Heart left ventricle (tissue), 16 donors: ENCODE measurements around the gene MAML1. TPM values are rescaled to one million over a fixed set of nuclear protein-coding genes. Genes with fewer than 3 reads are reported as not detected.

Source experiments
- ATAC-seq, 4 donors: fragments of 200-7000 bp; cut with Tn5 transposase; one replicate each; pipeline ENCODE4 v1.9.1; 2020 to 2022; ENCODE audit warnings: moderate library complexity in 4 of 4, mild to moderate bottlenecking in 3 of 4, moderate number of reproducible peaks in 1 of 4
- DNase-seq, 5 donors: peaks; one replicate each; pipeline ENCODE4 v3.0.0-alpha.2; 2020
- H3K27ac ChIP-seq, 12 donors: fragments of 200-600 bp; sonication (generic) in 4 of 12; one replicate each; pipeline versions ENCODE4 v1.5.0 to v1.8.0; 2016 to 2022; ENCODE audit warnings: mild to moderate bottlenecking in 2 of 12
- H3K27me3 ChIP-seq, 9 donors: fragments of 200-600 bp; sonication (generic) in 2 of 9; one replicate each; pipeline versions ENCODE4 v1.5.1 to v1.8.0; 2016 to 2022; ENCODE audit warnings: mild to moderate bottlenecking in 3 of 9
- H3K36me3 ChIP-seq, 9 donors: fragments of 200-600 bp; sonication (generic) in 2 of 9; one replicate each; pipeline versions ENCODE4 v1.5.0 to v1.8.0; 2018 to 2022; ENCODE audit warnings: mild to moderate bottlenecking in 2 of 9
- H3K4me1 ChIP-seq, 12 donors: fragments of 200-600 bp; sonication (generic) in 4 of 12; one replicate each; pipeline versions ENCODE4 v1.5.0 to v1.8.0; 2016 to 2022; ENCODE audit warnings: mild to moderate bottlenecking in 3 of 12
- H3K4me3 ChIP-seq, 12 donors: fragments of 200-600 bp; sonication (generic) in 4 of 12; one replicate each; pipeline versions ENCODE4 v1.5.0 to v1.8.0; 2017 to 2022; ENCODE audit warnings: mild to moderate bottlenecking in 9 of 12, moderate library complexity in 4 of 12
- H3K9me3 ChIP-seq, 12 donors: fragments of 200-600 bp; sonication (generic) in 4 of 12; one replicate each; pipeline versions ENCODE4 v1.5.0 to v1.8.0; 2016 to 2022; ENCODE audit warnings: mild to moderate bottlenecking in 1 of 12
- POLR2A ChIP-seq, 2 donors: fragments of 450-650 bp; IDR thresholded peaks; one replicate each; pipeline ENCODE4 v1.6.1; 2017; ENCODE audit warnings: antibody characterized with exemption in 2 of 2, mild to moderate bottlenecking in 2 of 2, moderate library complexity in 2 of 2
- WGBS, 4 donors: extraction: QIAGEN DNeasy Blood & Tissue Kit in 2 of 4; methylation state at CpG; one replicate each; pipeline versions ENCODE4 v1.1.5 to v1.1.7; 2013 to 2018; 5-methylcytosine and 5-hydroxymethylcytosine counted together
- intact Hi-C, 10 donors: fragments of 100-400 bp; cut with DNase I; formaldehyde crosslinking; loops; one replicate each; pipeline versions ENCODE4 v1.11.1 to v1.14.2; 2022
- polyA plus RNA-seq, 2 donors: library from polyadenylated mRNA; stranded (reverse); fragments of 200-250 nt; gene quantifications; one replicate each; pipeline ENCODE4 v1.2.3, GENCODE V29; 2013
- total RNA-seq, 9 donors: library from RNA; depleted of rRNA in 2 of 9; stranded (reverse); fragments of >200 nt in 2 of 9; fragmentation: NEBNext Ultra II Directional in 3 of 9; extraction: Animal tissue kit (Norgen Biotek cat#: 25700) in 3 of 9; gene quantifications; one replicate each; pipeline versions ENCODE4 v1.1.0 to v1.2.4, GENCODE V29; 2016 to 2023
- TF ChIP-seq, protein P1 (sequence below), 12 donors: fragments of 200-600 bp; sonication (generic) in 4 of 12; IDR thresholded peaks; one replicate each; pipeline versions ENCODE4 v1.5.0 to v1.8.0; 2018 to 2022; ENCODE audit warnings: antibody characterized with exemption in 12 of 12, mild to moderate bottlenecking in 5 of 12
- donor health status: ischemic (EF 13 %, LVEDD 7.1; RV severe dilation, severe dysfunction).
- donor health status: healthy with polysubstance abuse.
- donor health status: DM: no; HTN: yes; CAD: no.
- donor health status: DM: no; HTN: no; CAD: no.
- donor health status: ischemic (EF 25% LVEDD 6.9; RV normal size, moderate dysfunction).
- donor health status: ischemic (EF 25% LVEDD 5.7; RV mildly dilated, moderate dysfunction).
- donor health status: healthy.
- donor health status: DM: yes; HTN: yes; CAD: no.
- donor health status: ischemic (EF 35%, LVEDD 5.7; RV mildly dilated, moderate dysfunction).
- donor health status: nonischemic (EF 11% LVEDD 7.7; RV severe dilation, severe dysfunction).
- donor health status: DM: yes; HTN: yes; CAD: no.
- donor health status: PGD.
- donor health status: ischemic (EF 29% LVEDD 5.4; RV normal size, mild dysfunction).
- donor health status: nonischemic (EF 23%, LVEDD 6.1; RV moderate dilation, normal function).

MAML1 gene
- total and polyA plus RNA-seq, 11 donors: 6.9 to 18.0 (median 11.8) TPM

DNA sequence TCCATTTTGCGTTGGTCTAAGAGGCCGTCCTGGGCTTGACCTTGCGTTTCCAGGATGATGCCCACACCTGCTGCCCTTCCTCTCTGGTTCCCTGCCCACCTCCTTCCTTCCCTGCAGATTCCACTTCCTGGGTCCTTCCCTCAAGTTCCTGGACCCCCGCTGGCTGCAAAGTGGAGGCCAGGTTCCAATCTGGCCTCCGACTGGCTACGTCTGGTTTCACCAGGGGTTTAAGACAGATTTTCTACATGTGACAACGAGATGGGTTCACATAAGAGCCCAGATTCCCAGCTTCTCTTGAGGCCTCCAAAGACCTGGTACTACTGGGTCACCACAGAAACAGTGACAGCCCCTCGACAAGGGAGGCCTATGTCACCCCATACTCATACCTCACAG lies 71.9 kb downstream of the MAML1 start:
- peaks cover 0 to 30% (median 18%) of the 10 kb centered on the region in 9 donors for H3K36me3 ChIP-seq
- peak overlapping the region in 5 of 12 donors; percentile 89 to 98 (median 98) for H3K27ac ChIP-seq
- H3K4me3 ChIP-seq: peak overlapping the region in 5 of 12 donors; percentile 73 to 100 (median 96)
- WGBS, 4 donors: 85 to 91% (median 87%) methylated on average over 8 of the region's 8 CpGs
- ATAC-seq (no peak), DNase-seq (peak in 1 of 5 donors; percentile 50)
- no peaks in the 10 kb centered on the region for H3K27me3 ChIP-seq
- intact Hi-C loops: loop anchor here in 6 of 10 donors (5.0 to 10.0 kb wide), 3 partner anchors 50 to 103 kb away; partner anchors contain the start of genes TBC1D9B (in 6 of the 6) and MRNIP (in 1 of the 6)
- H3K4me1 ChIP-seq: peaks cover 0 to 51% (median 39%) of the 10 kb centered on the region in 12 donors
- H3K9me3 ChIP-seq: no peaks in the 10 kb centered on the region
- TF ChIP-seq, protein P1, sequence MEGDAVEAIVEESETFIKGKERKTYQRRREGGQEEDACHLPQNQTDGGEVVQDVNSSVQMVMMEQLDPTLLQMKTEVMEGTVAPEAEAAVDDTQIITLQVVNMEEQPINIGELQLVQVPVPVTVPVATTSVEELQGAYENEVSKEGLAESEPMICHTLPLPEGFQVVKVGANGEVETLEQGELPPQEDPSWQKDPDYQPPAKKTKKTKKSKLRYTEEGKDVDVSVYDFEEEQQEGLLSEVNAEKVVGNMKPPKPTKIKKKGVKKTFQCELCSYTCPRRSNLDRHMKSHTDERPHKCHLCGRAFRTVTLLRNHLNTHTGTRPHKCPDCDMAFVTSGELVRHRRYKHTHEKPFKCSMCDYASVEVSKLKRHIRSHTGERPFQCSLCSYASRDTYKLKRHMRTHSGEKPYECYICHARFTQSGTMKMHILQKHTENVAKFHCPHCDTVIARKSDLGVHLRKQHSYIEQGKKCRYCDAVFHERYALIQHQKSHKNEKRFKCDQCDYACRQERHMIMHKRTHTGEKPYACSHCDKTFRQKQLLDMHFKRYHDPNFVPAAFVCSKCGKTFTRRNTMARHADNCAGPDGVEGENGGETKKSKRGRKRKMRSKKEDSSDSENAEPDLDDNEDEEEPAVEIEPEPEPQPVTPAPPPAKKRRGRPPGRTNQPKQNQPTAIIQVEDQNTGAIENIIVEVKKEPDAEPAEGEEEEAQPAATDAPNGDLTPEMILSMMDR (IDR thresholded peaks at IDR 0.05): no peak
- no peak for TF ChIP-seq POLR2A (IDR thresholded peaks at IDR 0.05)

- H3K27ac ChIP-seq: peak overlapping the region in 11 of 12 donors; percentile 89 to 98 (median 96)
- intact Hi-C loops: loop anchor here in 3 of 10 donors (10.0 kb wide), 2 partner anchors 50 to 100 kb away; partner anchors contain the start of genes TBC1D9B (in 3 of the 3) and MRNIP (in 1 of the 3)
- peaks cover 0 to 24% (median 12%) of the 10 kb centered on the region in 9 donors for H3K36me3 ChIP-seq
- DNase-seq (peak in 2 of 5 donors; percentile 31 to 42), ATAC-seq (peak in 2 of 4 donors; percentile 1 to 2)
- 42 to 51% (median 46%) methylated on average over 5 to 9 of the region's 9 CpGs for WGBS, 4 donors
- H3K27me3 ChIP-seq: no peaks in the 10 kb centered on the region
- H3K9me3 ChIP-seq: no peaks in the 10 kb centered on the region
- peaks cover 0 to 51% (median 39%) of the 10 kb centered on the region in 12 donors for H3K4me1 ChIP-seq
- no peak for TF ChIP-seq POLR2A (IDR thresholded peaks at IDR 0.05)
- TF ChIP-seq, protein P1 (IDR thresholded peaks at IDR 0.05): no peak
- H3K4me3 ChIP-seq: peak overlapping the region; percentile 73 to 100 (median 96)
Observed at GRCh38 chr5:179805070-179805528, 72.5 kb downstream of the MAML1 start.

GRCh38 chr5:179805529-179806249 lies 73.1 kb downstream of the MAML1 start:
- no peaks in the 10 kb centered on the region for H3K9me3 ChIP-seq
- ATAC-seq: peak in 3 of 4 donors; percentile 26 to 54 (median 38)
- peaks cover 0 to 51% (median 39%) of the 10 kb centered on the region in 12 donors for H3K4me1 ChIP-seq
- TF ChIP-seq, protein P1 (IDR thresholded peaks at IDR 0.05): no peak
- peak in 1 of 2 donors; percentile 22 for TF ChIP-seq POLR2A (IDR thresholded peaks at IDR 0.05)
- WGBS, 4 donors: 4 to 22% (median 5%) methylated on average over 12 to 65 of the region's 65 CpGs
- H3K27me3 ChIP-seq: no peaks in the 10 kb centered on the region
- peak overlapping the region; percentile 73 to 100 (median 96) for H3K4me3 ChIP-seq
- peaks cover 0 to 20% (median 6%) of the 10 kb centered on the region in 9 donors for H3K36me3 ChIP-seq
- peak overlapping the region; percentile 89 to 98 (median 96) for H3K27ac ChIP-seq
- intact Hi-C loops: loop anchor here in 5 of 10 donors (2.0 to 10.0 kb wide), 3 partner anchors 15 to 99 kb away; partner anchors contain the start of genes TBC1D9B (in 3 of the 5), SQSTM1 (in 2 of the 5) and MRNIP (in 1 of the 5)
- DNase-seq: peak in 4 of 5 donors; percentile 49 to 66 (median 60)
